Hepatocyte (in vitro differentiated cells): ENCODE results near the gene SPRED2. TPM values are rescaled to one million over a fixed set of nuclear protein-coding genes. Genes with fewer than 3 reads are reported as not detected.

ENCODE experiments used
- DNase-seq: peaks from one replicate; pipeline ENCODE4 v3.0.0-alpha.2; 2016; ENCODE audit warnings: low spot score
- H2AFZ ChIP-seq: fragments of 200-600 bp; sonication (generic); 2 replicates; pipeline ENCODE4 v1.6.0; 2016; ENCODE audit warnings: antibody characterized with exemption, mild to moderate bottlenecking
- H3K27ac ChIP-seq: fragments of 200-600 bp; sonication (generic); 2 replicates; pipeline ENCODE4 v1.5.1; 2016; ENCODE audit warnings: mild to moderate bottlenecking
- H3K27me3 ChIP-seq: fragments of 200-600 bp; sonication (generic); 2 replicates; pipeline ENCODE4 v1.6.1; 2016
- H3K36me3 ChIP-seq: fragments of 200-600 bp; sonication (generic); replicated peaks from 2 replicates; pipeline ENCODE4 v1.5.1; 2016; ENCODE audit warnings: low read depth; ENCODE audit not compliant: insufficient read depth
- H3K4me1 ChIP-seq: fragments of 200-600 bp; sonication (generic); 2 replicates; pipeline ENCODE4 v1.5.1; 2016; ENCODE audit warnings: mild to moderate bottlenecking, moderate library complexity; ENCODE audit not compliant: insufficient read depth
- H3K4me2 ChIP-seq: fragments of 200-600 bp; sonication (generic); 2 replicates; pipeline ENCODE4 v1.6.0; 2016
- H3K4me3 ChIP-seq: fragments of 200-600 bp; sonication (generic); 2 replicates; pipeline ENCODE4 v1.5.1; 2016; ENCODE audit warnings: mild to moderate bottlenecking
- H3K79me2 ChIP-seq: fragments of 200-600 bp; sonication (generic); 2 replicates; pipeline ENCODE4 v1.6.0; 2017; ENCODE audit warnings: mild to moderate bottlenecking
- H3K9me2 ChIP-seq: fragments of 200-600 bp; sonication (generic); replicated peaks from 2 replicates; pipeline ENCODE4 v1.6.0; 2017; ENCODE audit warnings: mild to moderate bottlenecking; ENCODE audit not compliant: insufficient read depth
- H3K9me3 ChIP-seq: fragments of 200-600 bp; sonication (generic); 2 replicates; pipeline ENCODE4 v1.5.1; 2016; ENCODE audit warnings: low read depth, mild to moderate bottlenecking
- H4K20me1 ChIP-seq: fragments of 200-600 bp; sonication (generic); 2 replicates; pipeline ENCODE4 v1.6.0; 2016; ENCODE audit warnings: mild to moderate bottlenecking; ENCODE audit not compliant: insufficient read depth, poor library complexity, severe bottlenecking
- CTCF ChIP-seq: fragments of 200-600 bp; sonication (generic); IDR thresholded peaks from 2 replicates; pipeline ENCODE4 v1.5.1; 2016; ENCODE audit warnings: antibody characterized with exemption, mild to moderate bottlenecking; ENCODE audit not compliant: poor library complexity
- EZH2 ChIP-seq: fragments of 200-600 bp; sonication (generic); IDR thresholded peaks from 2 replicates; pipeline ENCODE4 v1.6.1; 2016; ENCODE audit warnings: antibody characterized with exemption, mild to moderate bottlenecking, borderline replicate concordance
- EZH2phosphoT487 ChIP-seq: fragments of 200-600 bp; sonication (generic); IDR thresholded peaks from one replicate; pipeline ENCODE4 v1.6.1; 2018; ENCODE audit warnings: antibody characterized with exemption, mild to moderate bottlenecking, low read depth, moderate library complexity; ENCODE audit not compliant: unreplicated experiment, severe bottlenecking
- WGBS: methylation state at CpG from one replicate; pipeline ENCODE4 v1.1.6; 2016; ENCODE audit warnings: low lambda C conversion rate; ENCODE audit errors: missing lambda C conversion rate; 5-methylcytosine and 5-hydroxymethylcytosine counted together
- polyA plus RNA-seq: library from polyadenylated mRNA; unstranded; fragments of >200 nt; fragmentation: Nextera tagmentation; extraction: Ambion mirVana; gene quantifications from 2 replicates; pipeline ENCODE4 v1.2.1, GENCODE V29; 2016
- total RNA-seq: library from RNA; depleted of rRNA; stranded (reverse); fragments of >200 nt; gene quantifications from 2 replicates; pipeline ENCODE4 v1.2.3, GENCODE V29; 2014

The SPRED2 gene
- total and polyA plus RNA-seq, 2 experiments from 2014 or later, result 12.7 to 14.1 TPM

DNA sequence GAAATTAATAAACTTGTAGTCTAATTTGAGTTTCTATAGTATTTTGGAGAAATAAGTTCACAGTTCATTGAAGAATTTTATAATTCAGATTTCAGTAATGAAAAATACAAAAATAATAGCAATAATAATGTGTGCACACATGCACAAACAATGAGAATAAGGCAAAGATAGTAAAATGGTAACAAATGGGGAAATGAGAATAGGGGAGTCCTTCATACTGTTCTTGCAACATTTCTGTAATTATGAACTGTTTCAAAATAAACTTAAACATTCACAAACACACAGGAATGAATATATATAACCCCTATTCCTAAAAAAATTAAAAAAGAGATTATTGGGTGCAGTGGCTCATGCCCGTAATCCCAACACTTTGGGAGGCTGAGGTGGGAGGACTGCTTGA is 63.9 kb downstream of the SPRED2 start:
- Histone ChIP-seq H4K20me1 (no peaks in the 10 kb centered on the region), H2AFZ (no peak overlapping the region), H3K4me2 (no peak overlapping the region), H3K9me3 (no peaks in the 10 kb centered on the region), H3K79me2 (peaks cover 83% of the 10 kb centered on the region), H3K27me3 (no peaks in the 10 kb centered on the region), H3K27ac (no peak overlapping the region), H3K36me3 (no peaks in the 10 kb centered on the region), H3K9me2 (no peaks in the 10 kb centered on the region), H3K4me1 (peaks cover 55% of the 10 kb centered on the region), H3K4me3 (no peak overlapping the region)
- no peak for TF ChIP-seq EZH2phosphoT487
- no peak for TF ChIP-seq CTCF
- TF ChIP-seq EZH2, result no peak
- no peak for DNase-seq
- WGBS, result 96% methylated on average over 1 of the region's 1 CpG

DNA sequence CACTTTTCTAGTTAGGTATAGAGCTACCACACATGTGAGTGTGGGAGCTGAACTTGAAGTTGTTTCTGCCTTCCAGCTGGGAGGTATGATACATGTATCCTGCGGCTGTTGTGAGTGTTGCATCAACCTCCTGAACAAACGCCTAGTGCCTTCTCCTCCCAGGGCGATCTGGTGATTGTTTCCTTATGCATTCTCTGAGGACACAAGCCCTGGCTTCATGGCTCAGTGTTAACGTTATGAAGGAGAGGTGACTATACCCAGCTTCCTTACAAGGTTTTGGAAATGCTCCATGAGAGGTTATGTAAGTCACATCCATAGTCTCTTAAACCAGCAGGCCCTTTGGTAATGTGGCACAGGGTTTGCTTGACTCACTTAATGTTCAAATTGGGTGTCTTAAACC is 64.9 kb downstream of the SPRED2 start:
- DNase-seq, result peak; percentile 48
- no peaks in the 10 kb centered on the region for H4K20me1 ChIP-seq
- peaks cover 82% of the 10 kb centered on the region for H3K79me2 ChIP-seq
- H3K4me3 ChIP-seq, result no peak overlapping the region
- H3K36me3 ChIP-seq, result no peaks in the 10 kb centered on the region
- TF ChIP-seq EZH2phosphoT487, result no peak
- no peak for TF ChIP-seq CTCF
- TF ChIP-seq EZH2, result no peak
- H3K9me3 ChIP-seq, result no peaks in the 10 kb centered on the region
- WGBS, result 39% methylated on average over 4 of the region's 4 CpGs
- no peak overlapping the region for H3K4me2 ChIP-seq
- H3K9me2 ChIP-seq, result no peaks in the 10 kb centered on the region
- H3K27ac ChIP-seq, result peak overlapping the region; percentile 66
- peaks cover 52% of the 10 kb centered on the region for H3K4me1 ChIP-seq
- no peaks in the 10 kb centered on the region for H3K27me3 ChIP-seq
- H2AFZ ChIP-seq, result no peak overlapping the region

GRCh38 chr2:65366595-65367125 is 65.7 kb downstream of the SPRED2 start:
- Histone ChIP-seq H3K36me3 (no peaks in the 10 kb centered on the region), H3K9me3 (no peaks in the 10 kb centered on the region), H3K79me2 (peaks cover 80% of the 10 kb centered on the region), H4K20me1 (no peaks in the 10 kb centered on the region), H3K9me2 (no peaks in the 10 kb centered on the region), H3K4me1 (peaks cover 51% of the 10 kb centered on the region), H3K4me3 (no peak overlapping the region), H3K4me2 (peak overlapping the region; percentile 61), H3K27me3 (no peaks in the 10 kb centered on the region), H3K27ac (peak overlapping the region; percentile 68), H2AFZ (no peak overlapping the region)
- DNase-seq, result peak; percentile 88
- WGBS, result 24% methylated on average over 10 of the region's 10 CpGs
- TF ChIP-seq EZH2phosphoT487, result no peak
- TF ChIP-seq EZH2, result no peak
- no peak for TF ChIP-seq CTCF
